Measurements from ENCODE around the gene HNRNPDL.

The HNRNPDL gene

GRCh38 chr4:82402196-82402775 is 28.0 kb downstream of the HNRNPDL start:
- H3K27me3 ChIP-seq (ENCODE audit: insufficient read depth, poor library complexity, severe bottlenecking) = no peaks in the 10 kb centered on the region

GRCh38 chr4:82401600-82401999 is 28.7 kb downstream of the HNRNPDL start:
- H3K27ac ChIP-seq (replicated peaks) = no peak overlapping the region
- H3K4me3 ChIP-seq (replicated peaks; ENCODE audit: insufficient read depth, low read length) = no peak overlapping the region
- TF ChIP-seq REST (IDR thresholded peaks at IDR 0.05; ENCODE audit: insufficient replicate concordance, low read depth) = no peak
- no peak for TF ChIP-seq CTCF (IDR thresholded peaks at IDR 0.05; ENCODE audit: insufficient read depth, low read length)
- TF ChIP-seq POLR2AphosphoS5 (IDR thresholded peaks at IDR 0.05; ENCODE audit: low read depth) = no peak
- no peak for TF ChIP-seq GABPA (IDR thresholded peaks at IDR 0.05; ENCODE audit: low read depth)
- TF ChIP-seq SPI1 (IDR thresholded peaks at IDR 0.05; ENCODE audit: borderline replicate concordance, low read depth) = no peak
- DNase-seq (ENCODE audit: low read depth in 1 of 2, low spot score in 1 of 2) = no peak
- no peaks in the 10 kb centered on the region for H3K27me3 ChIP-seq (ENCODE audit: insufficient read depth, poor library complexity, severe bottlenecking)

More at GRCh38 chr4:82402196-82402775, 28.0 kb downstream of the HNRNPDL start:
- no peak for DNase-seq (ENCODE audit: low read depth in 1 of 2, low spot score in 1 of 2)
- Histone ChIP-seq H3K4me3 (replicated peaks; ENCODE audit: insufficient read depth, low read length) (no peak overlapping the region), H3K27ac (replicated peaks) (no peak overlapping the region)
- TF ChIP-seq SPI1 (IDR thresholded peaks at IDR 0.05; ENCODE audit: borderline replicate concordance, low read depth) (no peak), GABPA (IDR thresholded peaks at IDR 0.05; ENCODE audit: low read depth) (no peak), CTCF (IDR thresholded peaks at IDR 0.05; ENCODE audit: insufficient read depth, low read length) (no peak), POLR2AphosphoS5 (IDR thresholded peaks at IDR 0.05; ENCODE audit: low read depth) (no peak), REST (IDR thresholded peaks at IDR 0.05; ENCODE audit: insufficient replicate concordance, low read depth) (no peak)

- Histone ChIP-seq H3K4me3 (replicated peaks; ENCODE audit: insufficient read depth, low read length) (no peak overlapping the region), H3K27ac (replicated peaks) (no peak overlapping the region), H3K27me3 (ENCODE audit: insufficient read depth, poor library complexity, severe bottlenecking) (no peaks in the 10 kb centered on the region)
- no peak for DNase-seq (ENCODE audit: low read depth in 1 of 2, low spot score in 1 of 2)
- TF ChIP-seq REST (IDR thresholded peaks at IDR 0.05; ENCODE audit: insufficient replicate concordance, low read depth) (no peak), POLR2AphosphoS5 (IDR thresholded peaks at IDR 0.05; ENCODE audit: low read depth) (no peak), CTCF (IDR thresholded peaks at IDR 0.05; ENCODE audit: insufficient read depth, low read length) (no peak), SPI1 (IDR thresholded peaks at IDR 0.05; ENCODE audit: borderline replicate concordance, low read depth) (no peak), GABPA (IDR thresholded peaks at IDR 0.05; ENCODE audit: low read depth) (no peak)
Measured at GRCh38 chr4:82398263-82398662, 32.0 kb downstream of the HNRNPDL start.

Data from HL-60 (cell line).